Activated naive CD4-positive, alpha-beta T cell treated with anti-CD3 and anti-CD28 coated beads, Interleukin-2, amount 50 U/mL, for 72 hours (primary cell): Measurements from ENCODE around the gene CEMIP. TPM values are rescaled to one million over a fixed set of nuclear protein-coding genes. Genes with fewer than 3 reads are reported as not detected.
"Not testable (repeated sequence)": the region's sequence is repeated elsewhere in the genome, so short reads cannot be mapped to it uniquely, and the experiment has no call there.

Source experiments
- ATAC-seq, 2 donors: fragments of 150-1000 bp; cut with Tn5 transposase; 2 replicates each; pipeline ENCODE4 v1.10.0; 2021; ENCODE audit warnings: mild to moderate bottlenecking in 2 of 2, moderate library complexity in 2 of 2
- DNase-seq, 2 donors: peaks; one replicate each; pipeline ENCODE4 v3.0.0; 2021 to 2022; ENCODE audit warnings: low spot score in 2 of 2
- H3K27ac Mint-ChIP-seq, 2 donors: one replicate each; pipeline ENCODE4 v1.8.0; 2022; ENCODE audit warnings: mild to moderate bottlenecking in 2 of 2, mixed read lengths in 2 of 2
- H3K36me3 Mint-ChIP-seq, 2 donors: one replicate each; pipeline ENCODE4 v1.8.0; 2022; ENCODE audit warnings: mixed read lengths in 2 of 2
- H3K9me3 Mint-ChIP-seq, 2 donors: one replicate each; pipeline ENCODE4 v1.8.0; 2022; ENCODE audit warnings: mixed read lengths in 2 of 2
- total RNA-seq, 2 donors: library from RNA; stranded (reverse); gene quantifications; one replicate each; pipeline ENCODE4 v1.2.3, GENCODE V29; 2022

CEMIP gene
- total RNA-seq, 2 donors from 2014 or later = not detected

GRCh38 chr15:80752204-80752603 is 27.0 kb upstream of the CEMIP start:
- ATAC-seq = no peak
- Mint-ChIP-seq H3K27ac (no peak overlapping the region), H3K36me3 (peaks cover 6 to 8% of the 10 kb centered on the region in 2 donors), H3K9me3 (no peaks in the 10 kb centered on the region)
- no peak for DNase-seq

GRCh38 chr15:80753161-80753560 is 26.0 kb upstream of the CEMIP start:
- Mint-ChIP-seq H3K9me3 (no peaks in the 10 kb centered on the region), H3K36me3 (peaks cover 6 to 8% of the 10 kb centered on the region in 2 donors), H3K27ac (no peak overlapping the region)
- DNase-seq (no peak), ATAC-seq (no peak)

- H3K27ac Mint-ChIP-seq = no peak overlapping the region
- DNase-seq (no peak), ATAC-seq (no peak)
- H3K36me3 Mint-ChIP-seq = peaks cover 6 to 8% of the 10 kb centered on the region in 2 donors
- H3K9me3 Mint-ChIP-seq = no peaks in the 10 kb centered on the region
Measured at GRCh38 chr15:80754014-80754413, 25.2 kb upstream of the CEMIP start.

GRCh38 chr15:80755885-80756284 is 23.3 kb upstream of the CEMIP start:
- no peaks in the 10 kb centered on the region for H3K9me3 Mint-ChIP-seq
- peaks cover 4 to 6% of the 10 kb centered on the region in 2 donors for H3K36me3 Mint-ChIP-seq
- DNase-seq (no peak), ATAC-seq (no peak)
- H3K27ac Mint-ChIP-seq = no peak overlapping the region

- DNase-seq (no peak), ATAC-seq (no peak)
- Mint-ChIP-seq H3K27ac (no peak overlapping the region), H3K9me3 (no peaks in the 10 kb centered on the region), H3K36me3 (peaks cover 4 to 6% of the 10 kb centered on the region in 2 donors)
Measured at GRCh38 chr15:80758130-80758745, 20.9 kb upstream of the CEMIP start.

GRCh38 chr15:80760960-80761359 is 18.2 kb upstream of the CEMIP start:
- Mint-ChIP-seq H3K9me3 (no peaks in the 10 kb centered on the region), H3K36me3 (no peaks in the 10 kb centered on the region), H3K27ac (no peak overlapping the region)
- ATAC-seq = no peak
- DNase-seq = no peak

- H3K9me3 Mint-ChIP-seq = no peaks in the 10 kb centered on the region
- no peak overlapping the region for H3K27ac Mint-ChIP-seq
- no peak for DNase-seq
- no peaks in the 10 kb centered on the region for H3K36me3 Mint-ChIP-seq
- no peak for ATAC-seq
Measured at GRCh38 chr15:80761754-80762153, 17.4 kb upstream of the CEMIP start.

GRCh38 chr15:80763235-80763634 is 15.9 kb upstream of the CEMIP start:
- not testable (repeated sequence) for H3K27ac Mint-ChIP-seq, H3K36me3 Mint-ChIP-seq, DNase-seq, H3K9me3 Mint-ChIP-seq, ATAC-seq

- H3K36me3 Mint-ChIP-seq = no peaks in the 10 kb centered on the region
- H3K9me3 Mint-ChIP-seq = no peaks in the 10 kb centered on the region
- ATAC-seq (no peak), DNase-seq (no peak)
- no peak overlapping the region for H3K27ac Mint-ChIP-seq
Measured at GRCh38 chr15:80764535-80764934, 14.6 kb upstream of the CEMIP start.

- Mint-ChIP-seq H3K36me3 (no peaks in the 10 kb centered on the region), H3K9me3 (no peaks in the 10 kb centered on the region), H3K27ac (no peak overlapping the region)
- DNase-seq (no peak), ATAC-seq (no peak)
Measured at GRCh38 chr15:80766275-80766674, 12.9 kb upstream of the CEMIP start.

GRCh38 chr15:80768158-80768557 is 11.0 kb upstream of the CEMIP start:
- Mint-ChIP-seq H3K27ac (no peak overlapping the region), H3K9me3 (no peaks in the 10 kb centered on the region), H3K36me3 (no peaks in the 10 kb centered on the region)
- ATAC-seq = no peak
- DNase-seq = no peak

GRCh38 chr15:80769153-80769828 is 9.9 kb upstream of the CEMIP start:
- Mint-ChIP-seq H3K9me3 (no peaks in the 10 kb centered on the region), H3K36me3 (no peaks in the 10 kb centered on the region), H3K27ac (no peak overlapping the region)
- ATAC-seq (no peak), DNase-seq (no peak)

- Mint-ChIP-seq H3K27ac (no peak overlapping the region), H3K36me3 (no peaks in the 10 kb centered on the region), H3K9me3 (no peaks in the 10 kb centered on the region)
- no peak for DNase-seq
- ATAC-seq = no peak
Measured at GRCh38 chr15:80769829-80770705, 9.1 kb upstream of the CEMIP start.

GRCh38 chr15:80773122-80773551 is 6.0 kb upstream of the CEMIP start:
- Mint-ChIP-seq H3K36me3 (no peaks in the 10 kb centered on the region), H3K9me3 (no peaks in the 10 kb centered on the region), H3K27ac (no peak overlapping the region)
- no peak for DNase-seq
- no peak for ATAC-seq

GRCh38 chr15:80773792-80774352 is 5.3 kb upstream of the CEMIP start:
- ATAC-seq = no peak
- no peak for DNase-seq

GRCh38 chr15:80774486-80774885 is 4.7 kb upstream of the CEMIP start:
- ATAC-seq (no peak), DNase-seq (no peak)
- Mint-ChIP-seq H3K36me3 (no peaks in the 10 kb centered on the region), H3K27ac (no peak overlapping the region), H3K9me3 (no peaks in the 10 kb centered on the region)

More at GRCh38 chr15:80773792-80774352, 5.3 kb upstream of the CEMIP start:
- no peaks in the 10 kb centered on the region for H3K9me3 Mint-ChIP-seq
- no peaks in the 10 kb centered on the region for H3K36me3 Mint-ChIP-seq
- H3K27ac Mint-ChIP-seq = no peak overlapping the region

- Mint-ChIP-seq H3K27ac (no peak overlapping the region), H3K9me3 (no peaks in the 10 kb centered on the region), H3K36me3 (no peaks in the 10 kb centered on the region)
- DNase-seq (no peak), ATAC-seq (no peak)
Measured at GRCh38 chr15:80775338-80775737, 3.8 kb upstream of the CEMIP start.
